Astrocyte (in vitro differentiated cells and primary cell): ENCODE data around the gene ZNRF2.

ENCODE experiments used
- EZH2 ChIP-seq: IDR thresholded peaks from 2 replicates; pipeline ENCODE4 v1.6.1; 2012; ENCODE audit warnings: mild to moderate bottlenecking, low read length, inconsistent platforms; ENCODE audit not compliant: insufficient read depth
- TF ChIP-seq, protein P1 (sequence below): IDR thresholded peaks from 2 replicates; pipeline ENCODE4 v1.5.1; 2011; ENCODE audit warnings: low read depth, mild to moderate bottlenecking, inconsistent platforms, low read length, moderate library complexity; ENCODE audit not compliant: insufficient read depth

DNA sequence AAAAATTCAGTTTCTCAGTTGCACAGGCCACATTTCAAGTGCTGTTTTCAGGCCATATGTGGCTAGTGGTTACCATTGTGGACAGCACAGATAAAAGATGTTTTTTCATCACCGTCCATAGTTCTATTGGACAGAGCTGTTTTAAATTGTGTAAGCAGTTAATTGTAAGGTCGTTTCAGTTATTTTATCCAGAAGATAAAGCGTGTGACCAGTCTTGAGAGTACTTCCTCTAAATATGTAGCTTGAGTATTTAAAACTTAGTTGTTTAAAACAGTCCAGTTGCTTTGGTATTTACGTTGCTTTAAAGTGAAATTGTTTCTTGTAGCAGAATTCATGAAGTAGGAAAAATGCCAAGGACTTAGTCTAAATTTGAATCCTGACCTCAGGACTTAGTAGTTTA, 66.9 kb downstream of the ZNRF2 start:
- TF ChIP-seq, protein P1, sequence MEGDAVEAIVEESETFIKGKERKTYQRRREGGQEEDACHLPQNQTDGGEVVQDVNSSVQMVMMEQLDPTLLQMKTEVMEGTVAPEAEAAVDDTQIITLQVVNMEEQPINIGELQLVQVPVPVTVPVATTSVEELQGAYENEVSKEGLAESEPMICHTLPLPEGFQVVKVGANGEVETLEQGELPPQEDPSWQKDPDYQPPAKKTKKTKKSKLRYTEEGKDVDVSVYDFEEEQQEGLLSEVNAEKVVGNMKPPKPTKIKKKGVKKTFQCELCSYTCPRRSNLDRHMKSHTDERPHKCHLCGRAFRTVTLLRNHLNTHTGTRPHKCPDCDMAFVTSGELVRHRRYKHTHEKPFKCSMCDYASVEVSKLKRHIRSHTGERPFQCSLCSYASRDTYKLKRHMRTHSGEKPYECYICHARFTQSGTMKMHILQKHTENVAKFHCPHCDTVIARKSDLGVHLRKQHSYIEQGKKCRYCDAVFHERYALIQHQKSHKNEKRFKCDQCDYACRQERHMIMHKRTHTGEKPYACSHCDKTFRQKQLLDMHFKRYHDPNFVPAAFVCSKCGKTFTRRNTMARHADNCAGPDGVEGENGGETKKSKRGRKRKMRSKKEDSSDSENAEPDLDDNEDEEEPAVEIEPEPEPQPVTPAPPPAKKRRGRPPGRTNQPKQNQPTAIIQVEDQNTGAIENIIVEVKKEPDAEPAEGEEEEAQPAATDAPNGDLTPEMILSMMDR: no peak
- TF ChIP-seq EZH2: no peak
